HCT116 (cell line): Measurements from ENCODE around the gene DYNC2I2. TPM values are rescaled to one million over a fixed set of nuclear protein-coding genes. Genes with fewer than 3 reads are reported as not detected.

Experiments used
- ATAC-seq: fragments of 200-7000 bp; cut with Tn5 transposase; 2 replicates; pipeline ENCODE4 v1.9.1; 2020; ENCODE audit warnings: mild to moderate bottlenecking, moderate library complexity
- BruUV-seq: library from RNA; stranded (reverse); fragments of 400-500 nt; replicated peaks from 2 replicates; lab custom pipeline; 2021; lab: Mats Ljungman, UMichigan
- CTCF ChIA-PET: fragments of 300-600 bp; sonication (Branson Sonifier 250); formaldehyde crosslinking; loops from one replicate; lab custom pipeline; 2021; ENCODE audit warnings: antibody characterized with exemption; lab: Charles Lee
- POLR2A ChIA-PET: fragments of 300-600, 350-600 bp; sonication (Branson Sonifier 250); formaldehyde crosslinking; loops from one replicate; lab custom pipeline; 2021; ENCODE audit warnings: antibody characterized with exemption; lab: Charles Lee
- RAD21 ChIA-PET, 2 experiments: fragments of 300-600 bp; sonication (Branson Sonifier 250); formaldehyde crosslinking; loops; one replicate each; lab custom pipeline; 2023; ENCODE audit warnings: low total read pairs in 2 of 2; ENCODE audit not compliant: uncharacterized antibody in 2 of 2, unreplicated experiment in 2 of 2, low non-redundant PET in 1 of 2; lab: Charles Lee
- DNase-seq: peaks from one replicate; pipeline ENCODE4 v3.0.0-alpha.2; 2010; ENCODE audit warnings: low read depth, low spot score
- H2AFZ ChIP-seq: fragments of 200-600 bp; shearing (Covaris generic), sonication (generic); 2 replicates; pipeline ENCODE4 v1.6.1; 2017; ENCODE audit warnings: low read depth, mixed run types, mixed read lengths, antibody characterized with exemption, low read length; ENCODE audit not compliant: poor library complexity, severe bottlenecking
- H3K27ac ChIP-seq: 2 replicates; pipeline ENCODE4 v1.5.1; 2012; ENCODE audit warnings: low read depth, low read length
- H3K27me3 ChIP-seq: fragments of 200-600 bp; sonication (generic); 2 replicates; pipeline ENCODE4 v1.6.1; 2016; ENCODE audit warnings: mixed run types, low read length, mixed read lengths; ENCODE audit not compliant: insufficient read depth
- H3K36me3 ChIP-seq, 2 experiments: fragments of 200-500 bp in 1 of 2; fragments of 200-600 bp in 1 of 2; sonication (Bioruptor generic) in 1 of 2; sonication (generic) in 1 of 2; 2 replicates each; pipeline versions ENCODE4 v1.5.1 to v1.6.1; 2014 to 2016; ENCODE audit warnings: low read length in 2 of 2, inconsistent platforms in 1 of 2, mixed read lengths in 1 of 2, mixed run types in 1 of 2; ENCODE audit not compliant: insufficient read depth in 2 of 2, control insufficient read depth in 1 of 2
- H3K4me1 ChIP-seq, 2 experiments: fragments of 200-600 bp in 1 of 2; sonication (generic) in 1 of 2; 2 replicates each; pipeline versions ENCODE4 v1.5.1 to v1.6.1; 2012 to 2017; ENCODE audit warnings: low read length in 2 of 2, inconsistent platforms in 1 of 2, mild to moderate bottlenecking in 1 of 2, mixed read lengths in 1 of 2, mixed run types in 1 of 2, moderate library complexity in 1 of 2; ENCODE audit not compliant: insufficient read depth in 2 of 2, control insufficient read depth in 1 of 2
- H3K4me2 ChIP-seq: fragments of 200-600 bp; sonication (generic); 2 replicates; pipeline ENCODE4 v1.6.1; 2017; ENCODE audit warnings: mixed run types, low read length, mixed read lengths
- H3K4me3 ChIP-seq, 2 experiments: fragments of 200-600 bp in 1 of 2; sonication (generic) in 1 of 2; replicated peaks in 1 of 2; 2 replicates each; pipeline ENCODE4 v1.5.1; 2011 to 2016; ENCODE audit warnings: low read length in 2 of 2, control low read depth in 1 of 2, low read depth in 1 of 2, mild to moderate bottlenecking in 1 of 2, mixed read lengths in 1 of 2, mixed run types in 1 of 2
- H3K79me2 ChIP-seq: fragments of 200-600 bp; sonication (generic); 2 replicates; pipeline ENCODE4 v1.6.1; 2017; ENCODE audit warnings: mild to moderate bottlenecking, mixed run types, low read length, moderate library complexity, mixed read lengths; ENCODE audit not compliant: insufficient read depth
- H3K9ac ChIP-seq: fragments of 200-600 bp; sonication (generic); 2 replicates; pipeline ENCODE4 v1.6.1; 2016; ENCODE audit warnings: low read length, mixed read lengths
- H3K9me2 ChIP-seq: fragments of 200-600 bp; sonication (generic), shearing (Covaris generic); 2 replicates; pipeline ENCODE4 v1.6.1; 2017; ENCODE audit warnings: mixed run types, mild to moderate bottlenecking, moderate library complexity; ENCODE audit not compliant: insufficient read depth
- H3K9me3 ChIP-seq, 2 experiments: fragments of 200-500 bp in 1 of 2; fragments of 200-600 bp in 1 of 2; sonication (Bioruptor generic) in 1 of 2; sonication (generic) in 1 of 2; 2 replicates each; pipeline ENCODE4 v1.6.1; 2014 to 2017; ENCODE audit warnings: low read length in 2 of 2, mixed read lengths in 2 of 2, inconsistent platforms in 1 of 2, low read depth in 1 of 2, mild to moderate bottlenecking in 1 of 2, mixed run types in 1 of 2, moderate library complexity in 1 of 2; ENCODE audit not compliant: control insufficient read depth in 1 of 2, insufficient read depth in 1 of 2
- H4K20me1 ChIP-seq: fragments of 200-600 bp; sonication (generic), shearing (Covaris generic); 2 replicates; pipeline ENCODE4 v1.6.1; 2017; ENCODE audit warnings: mixed run types, mild to moderate bottlenecking, moderate library complexity; ENCODE audit not compliant: insufficient read depth
- ATF3 ChIP-seq: IDR thresholded peaks from 2 replicates; pipeline ENCODE4 v1.6.1; 2012
- CEBPB ChIP-seq: IDR thresholded peaks from 2 replicates; pipeline ENCODE4 v1.6.1; 2012; ENCODE audit warnings: low read depth
- EGR1 ChIP-seq: IDR thresholded peaks from 2 replicates; pipeline ENCODE4 v1.6.1; 2012; ENCODE audit warnings: low read depth
- ELF1 ChIP-seq: IDR thresholded peaks from 2 replicates; pipeline ENCODE4 v1.6.1; 2012; ENCODE audit warnings: low read depth, borderline replicate concordance
- EZH2 ChIP-seq: fragments of 200-600 bp; sonication (generic); IDR thresholded peaks from 2 replicates; pipeline ENCODE4 v1.6.1; 2017; ENCODE audit warnings: antibody characterized with exemption, mixed run types
- EZH2phosphoT487 ChIP-seq: fragments of 200-600 bp; IDR thresholded peaks from 2 replicates; pipeline ENCODE4 v1.6.1; 2018; ENCODE audit warnings: antibody characterized with exemption, borderline replicate concordance
- FOSL1 ChIP-seq: IDR thresholded peaks from 2 replicates; pipeline ENCODE4 v1.6.1; 2012; ENCODE audit warnings: low read depth
- JUND ChIP-seq: IDR thresholded peaks from 2 replicates; pipeline ENCODE4 v1.6.1; 2012
- MAX ChIP-seq: IDR thresholded peaks from 2 replicates; pipeline ENCODE4 v1.6.1; 2012
- POLR2A ChIP-seq: IDR thresholded peaks from 2 replicates; pipeline ENCODE4 v1.7.0; 2011; ENCODE audit warnings: borderline replicate concordance; ENCODE audit not compliant: insufficient read depth, insufficient read length; ENCODE audit errors: extremely low read depth
- RAD21 ChIP-seq: IDR thresholded peaks from 2 replicates; pipeline ENCODE4 v1.6.1; 2012; ENCODE audit warnings: low read depth, mild to moderate bottlenecking
- SIN3A ChIP-seq: IDR thresholded peaks from 2 replicates; pipeline ENCODE4 v1.6.1; 2012; ENCODE audit warnings: low read depth
- SRF ChIP-seq: IDR thresholded peaks from 2 replicates; pipeline ENCODE4 v1.6.1; 2012; ENCODE audit warnings: low read depth
- TCF7L2 ChIP-seq: IDR thresholded peaks from 2 replicates; pipeline ENCODE4 v1.7.0; 2011; ENCODE audit warnings: borderline replicate concordance, inconsistent platforms; ENCODE audit not compliant: insufficient read depth, insufficient read length; ENCODE audit errors: extremely low read depth
- YY1 ChIP-seq: IDR thresholded peaks from 2 replicates; pipeline ENCODE4 v1.6.1; 2011; ENCODE audit warnings: low read length, low read depth, moderate library complexity, mild to moderate bottlenecking; ENCODE audit not compliant: insufficient replicate concordance; ENCODE audit errors: extremely low read depth
- ZFX ChIP-seq: fragments of 450-650 bp; IDR thresholded peaks from 2 replicates; pipeline ENCODE4 v1.6.1; 2017
- intact Hi-C: fragments of 100-400 bp; cut with micrococcal nuclease; formaldehyde crosslinking; loops from 2 replicates; pipeline ENCODE4 v1.10.0; 2022
- total RNA-seq: library from RNA; stranded (reverse); gene quantifications from one replicate; pipeline ENCODE4 v1.2.1, GENCODE V29; 2021; ENCODE audit not compliant: unreplicated experiment
- TF ChIP-seq, protein P1 (sequence below): IDR thresholded peaks from 2 replicates; pipeline ENCODE4 v1.6.1; 2011; ENCODE audit warnings: mild to moderate bottlenecking, low read length, moderate library complexity; ENCODE audit not compliant: insufficient replicate concordance; ENCODE audit errors: extremely low read depth
- TF ChIP-seq, protein P2 (sequence below), 3 experiments: fragments of 200-600 bp in 1 of 3; sonication (generic) in 1 of 3; IDR thresholded peaks in 2 of 3; conservative IDR thresholded peaks in 1 of 3; 2 replicates each; pipeline ENCODE4 v1.5.1; 2012 to 2017; ENCODE audit warnings: low read depth in 2 of 3, low read length in 2 of 3, antibody characterized with exemption in 1 of 3, borderline replicate concordance in 1 of 3, control low read depth in 1 of 3, mild to moderate bottlenecking in 1 of 3, mixed read lengths in 1 of 3, mixed run types in 1 of 3, moderate library complexity in 1 of 3; ENCODE audit not compliant: insufficient read depth in 1 of 3
- TF ChIP-seq, protein P3 (sequence below): IDR thresholded peaks from 2 replicates; pipeline ENCODE4 v1.6.1; 2012; ENCODE audit warnings: low read depth

The DYNC2I2 gene
- total RNA-seq, 1 experiment from 2014 or later: 155 TPM

DNA sequence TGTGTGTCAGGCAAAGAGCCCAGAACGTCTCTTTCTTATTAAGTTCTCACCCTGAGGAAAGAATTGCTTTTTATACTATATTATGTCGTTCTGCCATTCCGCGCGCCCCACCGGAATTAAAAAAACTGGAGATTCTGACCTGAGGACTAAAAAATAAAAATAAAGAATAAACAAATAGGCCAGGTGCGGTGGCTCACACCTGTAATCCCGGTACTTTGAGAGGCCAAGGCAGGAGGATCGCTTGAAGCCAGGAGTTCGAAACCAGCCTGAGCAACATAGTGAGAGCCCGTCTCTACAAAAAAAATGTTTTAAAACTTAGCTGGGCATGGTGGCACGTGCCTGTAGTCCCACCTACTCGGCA, 677 bp upstream of the DYNC2I2 start (continued):
- TF ChIP-seq, protein P1, sequence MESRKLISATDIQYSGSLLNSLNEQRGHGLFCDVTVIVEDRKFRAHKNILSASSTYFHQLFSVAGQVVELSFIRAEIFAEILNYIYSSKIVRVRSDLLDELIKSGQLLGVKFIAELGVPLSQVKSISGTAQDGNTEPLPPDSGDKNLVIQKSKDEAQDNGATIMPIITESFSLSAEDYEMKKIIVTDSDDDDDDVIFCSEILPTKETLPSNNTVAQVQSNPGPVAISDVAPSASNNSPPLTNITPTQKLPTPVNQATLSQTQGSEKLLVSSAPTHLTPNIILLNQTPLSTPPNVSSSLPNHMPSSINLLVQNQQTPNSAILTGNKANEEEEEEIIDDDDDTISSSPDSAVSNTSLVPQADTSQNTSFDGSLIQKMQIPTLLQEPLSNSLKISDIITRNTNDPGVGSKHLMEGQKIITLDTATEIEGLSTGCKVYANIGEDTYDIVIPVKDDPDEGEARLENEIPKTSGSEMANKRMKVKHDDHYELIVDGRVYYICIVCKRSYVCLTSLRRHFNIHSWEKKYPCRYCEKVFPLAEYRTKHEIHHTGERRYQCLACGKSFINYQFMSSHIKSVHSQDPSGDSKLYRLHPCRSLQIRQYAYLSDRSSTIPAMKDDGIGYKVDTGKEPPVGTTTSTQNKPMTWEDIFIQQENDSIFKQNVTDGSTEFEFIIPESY: no peak
- no peak for TF ChIP-seq SIN3A
- TF ChIP-seq TCF7L2: no peak
- TF ChIP-seq ZFX: no peak
- no peak for TF ChIP-seq EGR1

DNA sequence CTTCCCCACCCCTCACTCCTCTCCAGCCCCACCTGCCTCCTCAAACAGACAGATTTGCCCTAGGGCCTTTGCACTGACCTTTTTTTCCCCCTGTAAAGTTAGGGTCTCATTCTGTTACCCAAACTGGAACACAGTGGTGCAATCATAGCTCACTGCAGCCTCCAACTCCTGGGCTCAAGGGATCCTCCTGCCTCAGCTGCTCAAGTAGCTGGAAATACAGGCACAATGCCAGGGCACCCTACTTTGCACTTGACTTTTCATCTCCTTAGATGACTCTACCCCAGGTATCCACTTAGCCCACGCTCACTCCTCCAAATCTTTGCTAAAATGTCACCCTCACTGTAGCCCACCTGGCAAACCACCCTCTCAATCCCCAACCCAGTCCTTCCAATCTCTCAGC, 2.2 kb downstream of the DYNC2I2 start:
- Histone ChIP-seq H3K4me1 (peaks cover 6 to 32% of the 10 kb centered on the region in 2 experiments), H3K4me2 (no peak overlapping the region), H3K27ac (no peak overlapping the region), H3K79me2 (peaks cover 39% of the 10 kb centered on the region), H3K4me3 (no peak overlapping the region), H3K9ac (no peak overlapping the region), H3K9me2 (no peaks in the 10 kb centered on the region), H3K9me3 (no peaks in the 10 kb centered on the region), H2AFZ (no peak overlapping the region), H3K27me3 (no peaks in the 10 kb centered on the region), H4K20me1 (no peaks in the 10 kb centered on the region), H3K36me3 (no peaks in the 10 kb centered on the region; a peak in 1 of 4 replicates)
- no TSS peak for BruUV-seq
- CTCF ChIA-PET: interaction anchor here (1.0 to 2.5 kb wide), 3 partner anchors 8 to 35 kb away, joined by 4 to 8 read pairs (median 4); no protein-coding TSS in a partner anchor
- no peak for DNase-seq
- no peak for ATAC-seq
- RAD21 ChIA-PET: no interaction called here
- POLR2A ChIA-PET: interaction anchor here (1.7 to 1.8 kb wide), 2 partner anchors 16 to 19 kb away, joined by 5 to 7 read pairs; no protein-coding TSS in a partner anchor
- intact Hi-C loops: no loop called here
- no peak for TF ChIP-seq ELF1
- no peak for TF ChIP-seq YY1
- TF ChIP-seq CEBPB: no peak
- no peak for TF ChIP-seq EGR1
- no peak for TF ChIP-seq TCF7L2
- no peak for TF ChIP-seq SRF
- TF ChIP-seq POLR2A: no peak
- TF ChIP-seq, protein P2, sequence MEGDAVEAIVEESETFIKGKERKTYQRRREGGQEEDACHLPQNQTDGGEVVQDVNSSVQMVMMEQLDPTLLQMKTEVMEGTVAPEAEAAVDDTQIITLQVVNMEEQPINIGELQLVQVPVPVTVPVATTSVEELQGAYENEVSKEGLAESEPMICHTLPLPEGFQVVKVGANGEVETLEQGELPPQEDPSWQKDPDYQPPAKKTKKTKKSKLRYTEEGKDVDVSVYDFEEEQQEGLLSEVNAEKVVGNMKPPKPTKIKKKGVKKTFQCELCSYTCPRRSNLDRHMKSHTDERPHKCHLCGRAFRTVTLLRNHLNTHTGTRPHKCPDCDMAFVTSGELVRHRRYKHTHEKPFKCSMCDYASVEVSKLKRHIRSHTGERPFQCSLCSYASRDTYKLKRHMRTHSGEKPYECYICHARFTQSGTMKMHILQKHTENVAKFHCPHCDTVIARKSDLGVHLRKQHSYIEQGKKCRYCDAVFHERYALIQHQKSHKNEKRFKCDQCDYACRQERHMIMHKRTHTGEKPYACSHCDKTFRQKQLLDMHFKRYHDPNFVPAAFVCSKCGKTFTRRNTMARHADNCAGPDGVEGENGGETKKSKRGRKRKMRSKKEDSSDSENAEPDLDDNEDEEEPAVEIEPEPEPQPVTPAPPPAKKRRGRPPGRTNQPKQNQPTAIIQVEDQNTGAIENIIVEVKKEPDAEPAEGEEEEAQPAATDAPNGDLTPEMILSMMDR (IDR thresholded peaks at IDR 0.05 in 2 of 3, conservative IDR thresholded peaks at IDR 0.05 in 1 of 3; ENCODE audit: borderline replicate concordance in 1 of 3, insufficient read depth in 1 of 3, low read depth in 2 of 3, low read length in 2 of 3): no peak
- no peak for TF ChIP-seq EZH2phosphoT487
- no peak for TF ChIP-seq EZH2
- TF ChIP-seq, protein P3, sequence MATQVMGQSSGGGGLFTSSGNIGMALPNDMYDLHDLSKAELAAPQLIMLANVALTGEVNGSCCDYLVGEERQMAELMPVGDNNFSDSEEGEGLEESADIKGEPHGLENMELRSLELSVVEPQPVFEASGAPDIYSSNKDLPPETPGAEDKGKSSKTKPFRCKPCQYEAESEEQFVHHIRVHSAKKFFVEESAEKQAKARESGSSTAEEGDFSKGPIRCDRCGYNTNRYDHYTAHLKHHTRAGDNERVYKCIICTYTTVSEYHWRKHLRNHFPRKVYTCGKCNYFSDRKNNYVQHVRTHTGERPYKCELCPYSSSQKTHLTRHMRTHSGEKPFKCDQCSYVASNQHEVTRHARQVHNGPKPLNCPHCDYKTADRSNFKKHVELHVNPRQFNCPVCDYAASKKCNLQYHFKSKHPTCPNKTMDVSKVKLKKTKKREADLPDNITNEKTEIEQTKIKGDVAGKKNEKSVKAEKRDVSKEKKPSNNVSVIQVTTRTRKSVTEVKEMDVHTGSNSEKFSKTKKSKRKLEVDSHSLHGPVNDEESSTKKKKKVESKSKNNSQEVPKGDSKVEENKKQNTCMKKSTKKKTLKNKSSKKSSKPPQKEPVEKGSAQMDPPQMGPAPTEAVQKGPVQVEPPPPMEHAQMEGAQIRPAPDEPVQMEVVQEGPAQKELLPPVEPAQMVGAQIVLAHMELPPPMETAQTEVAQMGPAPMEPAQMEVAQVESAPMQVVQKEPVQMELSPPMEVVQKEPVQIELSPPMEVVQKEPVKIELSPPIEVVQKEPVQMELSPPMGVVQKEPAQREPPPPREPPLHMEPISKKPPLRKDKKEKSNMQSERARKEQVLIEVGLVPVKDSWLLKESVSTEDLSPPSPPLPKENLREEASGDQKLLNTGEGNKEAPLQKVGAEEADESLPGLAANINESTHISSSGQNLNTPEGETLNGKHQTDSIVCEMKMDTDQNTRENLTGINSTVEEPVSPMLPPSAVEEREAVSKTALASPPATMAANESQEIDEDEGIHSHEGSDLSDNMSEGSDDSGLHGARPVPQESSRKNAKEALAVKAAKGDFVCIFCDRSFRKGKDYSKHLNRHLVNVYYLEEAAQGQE: no peak
- TF ChIP-seq JUND: no peak
- no peak for TF ChIP-seq ATF3
- TF ChIP-seq SIN3A: no peak
- no peak for TF ChIP-seq ZFX
- no peak for TF ChIP-seq MAX
- no peak for TF ChIP-seq FOSL1
- TF ChIP-seq RAD21: no peak
